NCI-H2196 treated with DMSO at 0.1 percent for 48 hours (cell line): Measurements from ENCODE around the gene DNAH14.
"Not testable (repeated sequence)": the region's sequence is repeated elsewhere in the genome, so short reads cannot be mapped to it uniquely, and the experiment has no call there.

Experiments
- DNase-seq: peaks from one replicate; lab custom pipeline; 2025; ENCODE audit not compliant: unreplicated experiment; lab: John Stamatoyannopoulos, UW

Gene DNAH14

GRCh38 chr1:225146478-225146877, 217.0 kb downstream of the DNAH14 start:
- no peak for DNase-seq

GRCh38 chr1:225147791-225148190, 218.3 kb downstream of the DNAH14 start:
- not testable (repeated sequence) for DNase-seq

GRCh38 chr1:225152061-225152460, 222.6 kb downstream of the DNAH14 start:
- DNase-seq: no peak

GRCh38 chr1:225155555-225155954, 226.1 kb downstream of the DNAH14 start:
- no peak for DNase-seq

- DNase-seq: no peak
Measured at GRCh38 chr1:225156254-225156653, 226.8 kb downstream of the DNAH14 start.

- DNase-seq: no peak
Measured at GRCh38 chr1:225158291-225158690, 228.8 kb downstream of the DNAH14 start.

- DNase-seq: no peak
Measured at GRCh38 chr1:225159793-225160192, 230.3 kb downstream of the DNAH14 start.

- DNase-seq: not testable (repeated sequence)
Measured at GRCh38 chr1:225177409-225177808, 247.9 kb downstream of the DNAH14 start.

- no peak for DNase-seq
Measured at GRCh38 chr1:225179686-225180085, 250.2 kb downstream of the DNAH14 start.

GRCh38 chr1:225182716-225183115, 253.2 kb downstream of the DNAH14 start:
- no peak for DNase-seq

GRCh38 chr1:225191199-225191753, 261.8 kb downstream of the DNAH14 start:
- DNase-seq: no peak

- no peak for DNase-seq
Measured at GRCh38 chr1:225201447-225201846, 272.0 kb downstream of the DNAH14 start.

- DNase-seq: no peak
Measured at GRCh38 chr1:225207791-225208190, 278.3 kb downstream of the DNAH14 start.

- no peak for DNase-seq
Measured at GRCh38 chr1:225209153-225209552, 279.7 kb downstream of the DNAH14 start.

GRCh38 chr1:225210180-225210579, 280.7 kb downstream of the DNAH14 start:
- DNase-seq: not testable (repeated sequence)

GRCh38 chr1:225211694-225212442, 282.4 kb downstream of the DNAH14 start:
- not testable (repeated sequence) for DNase-seq

GRCh38 chr1:225224287-225224686, 294.8 kb downstream of the DNAH14 start:
- DNase-seq: no peak

GRCh38 chr1:225225681-225226080, 296.2 kb downstream of the DNAH14 start:
- no peak for DNase-seq

GRCh38 chr1:225228871-225229303, 299.4 kb downstream of the DNAH14 start:
- DNase-seq: no peak

GRCh38 chr1:225229429-225229828, 300.0 kb downstream of the DNAH14 start:
- not testable (repeated sequence) for DNase-seq

GRCh38 chr1:225230483-225230882, 301.0 kb downstream of the DNAH14 start:
- DNase-seq: no peak

GRCh38 chr1:225232930-225233329, 303.5 kb downstream of the DNAH14 start:
- DNase-seq: not testable (repeated sequence)

GRCh38 chr1:225242611-225243010, 313.1 kb downstream of the DNAH14 start:
- DNase-seq: no peak
